H1 (cell line): Measurements from ENCODE around the gene PDZD2. TPM values are rescaled to one million over a fixed set of nuclear protein-coding genes. Genes with fewer than 3 reads are reported as not detected.

Experiments
- CHD2 ChIP-seq: IDR thresholded peaks from 2 replicates; pipeline ENCODE4 v1.6.1; 2012; ENCODE audit warnings: low read length, improper control_type of control experiment
- POLR2AphosphoS5 ChIP-seq: IDR thresholded peaks from 2 replicates; pipeline ENCODE4 v1.6.1; 2011; ENCODE audit warnings: low read depth, low read length
- SIN3A ChIP-seq, 2 experiments: IDR thresholded peaks in 1 of 2; conservative IDR thresholded peaks in 1 of 2; 2 replicates each; pipeline ENCODE4 v1.6.1; 2011 to 2012; ENCODE audit warnings: low read length in 2 of 2, improper control_type of control experiment in 1 of 2, low read depth in 1 of 2, mild to moderate bottlenecking in 1 of 2
- YY1 ChIP-seq: IDR thresholded peaks from 2 replicates; pipeline ENCODE4 v1.6.1; 2011; ENCODE audit warnings: low read depth, mild to moderate bottlenecking, low read length
- polyA plus RNA-seq, 7 experiments: library from polyadenylated mRNA; depleted of rRNA in 3 of 7; stranded (reverse) in 5 of 7; unstranded in 2 of 7; fragments of >200 nt in 5 of 7; fragments of 200-250 nt in 2 of 7; gene quantifications; 1 replicate in 5 of 7; 2 replicates in 1 of 7; 4 replicates in 1 of 7; pipeline versions ENCODE4 v1.2.1 to v1.2.3, GENCODE V29; 2011 to 2013; ENCODE audit warnings: missing spikeins in 2 of 7, mixed read lengths in 2 of 7
- total RNA-seq: library from RNA; stranded (reverse); fragmentation: NEBNext Ultra II Directional; extraction: Animal tissue kit (Norgen Biotek cat#: 25700); gene quantifications from 2 replicates; pipeline ENCODE4 v1.2.1, GENCODE V29; 2021

Gene PDZD2
- total and polyA plus RNA-seq, 2 of the 8 experiments (the other 6 are each of a cell fraction or from before 2014, with no cell fraction given) = 1.2 to 6.8 TPM

DNA sequence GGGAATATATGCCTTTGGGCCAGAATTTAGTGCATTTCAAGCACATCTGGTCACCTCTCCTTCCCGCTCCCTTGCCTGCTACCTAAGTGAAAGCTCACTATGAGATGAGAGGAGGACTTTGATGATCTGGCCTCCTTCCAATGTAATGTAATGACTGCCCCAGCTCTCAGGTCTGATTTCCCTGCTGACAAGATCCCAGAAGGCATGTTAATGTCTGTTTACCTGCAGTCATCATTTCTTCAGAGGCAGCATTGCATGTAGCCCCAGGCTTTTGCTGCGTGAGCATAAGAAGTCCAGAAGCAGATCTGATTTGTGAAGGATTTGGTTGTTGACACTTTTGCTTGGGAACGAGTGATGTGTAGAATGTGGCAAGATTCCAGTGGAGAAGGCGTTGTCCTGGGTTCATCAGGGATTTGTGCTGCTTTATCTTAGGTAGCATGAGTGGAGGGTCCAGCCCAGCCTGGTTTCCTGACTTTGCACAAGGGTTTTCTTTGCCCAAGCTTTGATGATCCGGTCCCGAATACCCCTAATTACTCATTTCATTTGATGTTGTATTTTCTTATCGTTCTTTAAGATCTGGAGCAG, 342.5 kb downstream of the PDZD2 start (continued):
- no peak for TF ChIP-seq POLR2AphosphoS5
- TF ChIP-seq YY1 = no peak
- no peak for TF ChIP-seq CHD2
- no peak for TF ChIP-seq SIN3A (conservative IDR thresholded peaks at IDR 0.05 in 1 of 2, IDR thresholded peaks at IDR 0.05 in 1 of 2; ENCODE audit: low read depth in 1 of 2, low read length in 2 of 2)
